Bronchial epithelial cell (primary cell): Measurements from ENCODE around the gene ASS1. TPM values are rescaled to one million over a fixed set of nuclear protein-coding genes. Genes with fewer than 3 reads are reported as not detected.

ENCODE experiments used
- DNase-seq: peaks from one replicate; pipeline ENCODE4 v3.0.0-alpha.2; 2010; ENCODE audit warnings: low read depth
- FAIRE-seq: peaks from 2 replicates; lab custom pipeline; 2011; peaks lifted over from hg19 to GRCh38; lab: Jason Lieb, UNC
- H3K27me3 ChIP-seq: 2 replicates; pipeline ENCODE4 v1.5.1; 2011; ENCODE audit warnings: low read length; ENCODE audit not compliant: control insufficient read depth, insufficient read depth
- H3K36me3 ChIP-seq: 2 replicates; pipeline ENCODE4 v1.5.1; 2011; ENCODE audit warnings: low read length; ENCODE audit not compliant: control insufficient read depth, insufficient read depth
- H3K4me3 ChIP-seq: 2 replicates; pipeline ENCODE4 v1.5.1; 2011; ENCODE audit warnings: mild to moderate bottlenecking, low read depth, low read length, control low read depth
- CTCF ChIP-seq: IDR thresholded peaks from 2 replicates; pipeline ENCODE4 v1.5.1; 2011; ENCODE audit warnings: mild to moderate bottlenecking, moderate library complexity, low read length, control low read depth, inconsistent platforms; ENCODE audit not compliant: insufficient read depth, severe bottlenecking
- total RNA-seq: library from RNA; depleted of rRNA; stranded (reverse); fragments of >200 nt; gene quantifications from 2 replicates; pipeline ENCODE4 v1.2.1, GENCODE V29; 2014

Gene ASS1
- total RNA-seq, 1 donor from 2014 or later = 415 TPM

DNA sequence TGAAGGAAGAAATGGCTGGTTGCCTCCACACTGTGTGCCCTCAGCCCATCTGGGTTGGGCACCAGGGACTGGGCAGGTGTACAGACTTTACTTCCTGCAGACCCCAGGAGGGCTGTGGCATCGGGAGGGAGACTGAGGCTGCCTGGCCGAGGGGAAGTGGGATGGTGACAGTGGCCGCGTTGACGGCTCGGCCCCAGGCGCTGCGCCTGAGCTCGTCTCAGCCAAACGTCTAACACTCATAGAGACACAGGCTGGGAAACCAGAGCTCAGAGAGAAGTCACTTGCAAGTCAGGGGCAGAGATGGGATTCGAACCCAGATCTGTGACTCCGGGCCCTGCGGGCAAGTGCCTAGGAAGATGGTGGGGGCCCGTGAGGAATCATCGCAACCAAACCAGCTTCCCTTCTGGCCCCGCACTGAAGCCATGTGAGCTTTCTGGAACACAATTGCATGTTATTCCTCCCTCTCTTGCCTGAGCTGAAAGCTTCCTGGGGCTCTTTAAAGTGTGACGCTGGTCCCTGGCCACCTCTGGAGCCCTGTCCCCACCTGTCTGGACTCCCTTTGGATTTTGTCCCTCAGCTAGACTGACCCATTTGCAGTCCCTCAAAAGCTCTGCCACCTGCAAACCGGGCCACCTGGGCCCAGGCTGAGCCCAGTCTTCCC lies 81.6 kb downstream of the ASS1 start:
- no peak for TF ChIP-seq CTCF
- H3K36me3 ChIP-seq = no peaks in the 10 kb centered on the region
- DNase-seq (no peak), FAIRE-seq (no peak)
- no peak overlapping the region for H3K4me3 ChIP-seq
- peaks cover 5% of the 10 kb centered on the region for H3K27me3 ChIP-seq

DNA sequence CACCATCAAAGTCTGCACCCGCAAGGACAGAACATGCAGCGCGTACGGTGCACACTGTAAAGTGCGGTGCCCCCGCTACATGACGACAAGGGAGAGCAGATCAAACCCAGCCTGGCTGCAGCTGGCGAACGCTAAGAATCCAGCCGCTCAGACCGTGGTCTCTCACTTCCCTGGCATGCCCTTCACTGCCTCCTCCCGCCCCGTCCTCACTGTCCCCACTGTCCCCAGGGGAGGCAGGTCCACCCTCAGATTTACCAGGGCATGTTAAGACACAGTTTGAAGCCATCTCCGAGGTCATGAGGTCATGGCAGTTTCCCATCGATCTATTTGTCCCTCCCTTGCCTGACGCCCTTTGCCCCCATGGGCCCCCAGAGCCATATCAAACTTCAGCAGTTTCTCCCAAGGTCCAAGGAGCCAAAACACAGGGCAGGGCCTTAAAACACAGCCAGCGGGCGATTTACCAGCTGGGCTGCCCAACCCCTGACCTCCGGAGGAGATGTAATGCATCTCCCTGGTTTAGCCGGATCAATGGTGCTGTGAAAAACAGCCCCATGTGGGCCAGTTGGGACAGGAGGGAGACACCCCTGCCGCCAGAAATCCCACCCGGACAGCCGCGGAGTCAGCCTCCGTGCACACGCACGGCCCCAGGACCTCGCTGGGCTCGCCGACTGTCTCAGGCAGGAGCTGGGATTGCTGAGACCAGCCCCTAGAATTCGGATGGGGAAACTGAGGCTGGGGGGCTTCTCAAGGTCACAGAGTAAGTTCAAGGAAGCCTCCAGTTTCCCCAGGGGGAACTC lies 82.3 kb downstream of the ASS1 start:
- TF ChIP-seq CTCF = no peak
- Histone ChIP-seq H3K36me3 (no peaks in the 10 kb centered on the region), H3K4me3 (no peak overlapping the region), H3K27me3 (peaks cover 5% of the 10 kb centered on the region)
- FAIRE-seq = no peak
- no peak for DNase-seq

DNA sequence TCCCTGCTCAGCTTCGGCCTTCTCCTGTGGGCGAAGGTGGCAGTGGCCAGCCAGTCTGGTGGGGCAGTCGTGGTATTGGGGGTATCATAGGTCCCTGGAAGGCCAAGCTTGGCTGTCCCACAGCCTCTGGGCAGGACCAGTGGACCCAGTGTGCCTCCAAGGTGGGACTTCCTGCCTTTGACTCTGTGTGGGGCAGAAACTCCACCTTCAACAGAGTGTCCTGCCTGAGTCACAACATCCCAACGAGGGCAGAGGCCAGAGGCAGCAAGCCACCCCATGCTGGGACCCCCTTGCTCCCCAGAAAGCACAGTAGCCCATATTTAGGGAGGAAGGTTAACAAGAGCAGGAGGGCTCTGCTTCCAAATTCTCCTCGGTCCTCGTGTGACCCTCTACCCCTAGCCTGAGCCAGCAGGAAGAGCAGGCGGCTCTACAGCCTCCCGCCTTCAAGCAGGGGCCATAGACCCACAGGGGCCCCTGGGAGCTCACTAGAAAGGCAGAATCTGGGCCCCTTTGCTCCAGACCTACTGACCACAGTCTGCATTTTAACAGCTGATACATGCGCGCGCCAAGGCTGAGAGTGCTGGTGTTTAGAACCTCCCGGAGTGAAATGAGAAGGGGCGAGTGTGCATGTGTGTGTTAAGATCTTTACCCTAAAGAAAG lies 83.0 kb downstream of the ASS1 start:
- DNase-seq (no peak), FAIRE-seq (no peak)
- H3K36me3 ChIP-seq = no peaks in the 10 kb centered on the region
- TF ChIP-seq CTCF = no peak
- no peak overlapping the region for H3K4me3 ChIP-seq
- H3K27me3 ChIP-seq = peaks cover 5% of the 10 kb centered on the region

- FAIRE-seq = no peak
- no peak for TF ChIP-seq CTCF
- no peak for DNase-seq
- Histone ChIP-seq H3K27me3 (peaks cover 5% of the 10 kb centered on the region), H3K36me3 (no peaks in the 10 kb centered on the region), H3K4me3 (no peak overlapping the region)
These were observed 83.9 kb downstream of the ASS1 start for GRCh38 chr9:130528674-130529073.

DNA sequence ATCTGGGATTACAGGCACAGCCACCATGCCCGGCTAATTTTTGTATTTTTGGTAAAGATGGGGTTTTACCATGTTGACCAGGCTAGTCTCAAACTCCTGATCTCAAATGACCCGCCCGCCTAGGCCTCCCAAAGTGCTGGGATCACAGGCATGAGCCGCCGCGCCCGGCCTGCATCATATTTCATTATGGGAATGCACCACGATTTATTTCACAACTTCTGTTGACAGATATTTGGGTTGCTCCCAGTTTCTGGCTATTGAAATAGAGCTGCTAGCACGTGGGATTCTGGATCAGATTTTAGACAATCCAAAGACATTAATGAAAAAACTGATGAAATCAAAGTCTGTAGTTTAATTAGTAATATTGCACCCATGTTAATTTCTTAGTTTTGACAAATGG lies 86.2 kb downstream of the ASS1 start:
- Histone ChIP-seq H3K27me3 (no peaks in the 10 kb centered on the region), H3K4me3 (no peak overlapping the region), H3K36me3 (no peaks in the 10 kb centered on the region)
- FAIRE-seq (no peak), DNase-seq (peak; percentile 74)
- no peak for TF ChIP-seq CTCF
